MM.1S (cell line): ENCODE results near the gene LEAP2.
"Not testable (repeated sequence)": the region's sequence is repeated elsewhere in the genome, so short reads cannot be mapped to it uniquely, and the experiment has no call there.

Experiments
- DNase-seq: peaks from one replicate; pipeline ENCODE4 v3.0.0-alpha.2; 2015
- H2AFZ ChIP-seq: fragments of 300-600 bp; sonication (generic); 2 replicates; pipeline ENCODE4 v1.6.0; 2016; ENCODE audit warnings: antibody characterized with exemption, low read length
- H3F3A ChIP-seq: fragments of 300-600 bp; sonication (generic); 2 replicates; pipeline ENCODE4 v1.6.1; 2016; ENCODE audit warnings: mild to moderate bottlenecking, antibody characterized with exemption, low read length, moderate library complexity, mixed read lengths; ENCODE audit not compliant: insufficient read depth
- H3K27ac ChIP-seq: fragments of 300-600 bp; sonication (generic); 2 replicates; pipeline ENCODE4 v1.5.1; 2016; ENCODE audit warnings: mild to moderate bottlenecking, low read length
- H3K27me3 ChIP-seq: fragments of 300-600 bp; sonication (generic); replicated peaks from 2 replicates; pipeline ENCODE4 v1.6.0; 2016; ENCODE audit warnings: low read length; ENCODE audit not compliant: insufficient read depth
- H3K36me3 ChIP-seq: fragments of 300-600 bp; sonication (generic); replicated peaks from 2 replicates; pipeline ENCODE4 v1.6.1; 2016; ENCODE audit warnings: mild to moderate bottlenecking, low read length, mixed read lengths; ENCODE audit not compliant: insufficient read depth
- H3K4me1 ChIP-seq: fragments of 300-600 bp; sonication (generic); 2 replicates; pipeline ENCODE4 v1.6.1; 2016; ENCODE audit warnings: low read length, mixed read lengths
- H3K4me2 ChIP-seq: fragments of 300-600 bp; sonication (generic); 2 replicates; pipeline ENCODE4 v1.6.0; 2016; ENCODE audit warnings: low read depth, low read length
- H3K4me3 ChIP-seq: fragments of 300-600 bp; sonication (generic); 2 replicates; pipeline ENCODE4 v1.5.1; 2016; ENCODE audit warnings: low read length, mixed read lengths
- H3K79me2 ChIP-seq: fragments of 300-600 bp; sonication (generic); 2 replicates; pipeline ENCODE4 v1.6.1; 2016; ENCODE audit warnings: mixed run types, low read length, mixed read lengths
- H3K9ac ChIP-seq: fragments of 300-600 bp; sonication (generic); 2 replicates; pipeline ENCODE4 v1.6.1; 2016; ENCODE audit warnings: low read length, mixed read lengths
- H3K9me2 ChIP-seq: fragments of 300-600 bp; sonication (generic); replicated peaks from 2 replicates; pipeline ENCODE4 v1.6.1; 2016; ENCODE audit warnings: mild to moderate bottlenecking, low read length, mixed read lengths; ENCODE audit not compliant: insufficient read depth
- H3K9me3 ChIP-seq: fragments of 300-600 bp; sonication (generic); replicated peaks from 2 replicates; pipeline ENCODE4 v1.6.1; 2016; ENCODE audit warnings: mild to moderate bottlenecking, low read length, mixed read lengths; ENCODE audit not compliant: insufficient read depth
- H4K20me1 ChIP-seq: fragments of 300-600 bp; sonication (generic); 2 replicates; pipeline ENCODE4 v1.6.1; 2016; ENCODE audit warnings: mild to moderate bottlenecking, low read length, moderate library complexity, mixed read lengths; ENCODE audit not compliant: insufficient read depth
- EZH2 ChIP-seq: fragments of 300-600 bp; sonication (generic); optimal IDR thresholded peaks from 2 replicates; pipeline ENCODE3; 2017; ENCODE audit warnings: low read depth, mild to moderate bottlenecking, antibody characterized with exemption, low read length, mixed read lengths
- EZH2phosphoT487 ChIP-seq: fragments of 300-600 bp; sonication (generic); IDR thresholded peaks from 2 replicates; pipeline ENCODE4 v1.6.1; 2018; ENCODE audit warnings: antibody characterized with exemption, low read length
- TF ChIP-seq, protein P1 (sequence below): fragments of 300-600 bp; sonication (generic); IDR thresholded peaks from 2 replicates; pipeline ENCODE4 v1.5.1; 2016; ENCODE audit warnings: antibody characterized with exemption, low read length, mixed read lengths

LEAP2 gene

GRCh38 chr5:132853790-132854189 lies 19.7 kb upstream of the LEAP2 start:
- Histone ChIP-seq H3K9me3 (no peaks in the 10 kb centered on the region), H3K9ac (no peak overlapping the region), H4K20me1 (no peaks in the 10 kb centered on the region), H3K36me3 (no peaks in the 10 kb centered on the region), H3K4me3 (no peak overlapping the region), H3K79me2 (no peaks in the 10 kb centered on the region), H2AFZ (no peak overlapping the region), H3K4me1 (no peaks in the 10 kb centered on the region), H3K4me2 (no peak overlapping the region), H3F3A (no peaks in the 10 kb centered on the region), H3K9me2 (no peaks in the 10 kb centered on the region), H3K27ac (no peak overlapping the region), H3K27me3 (no peaks in the 10 kb centered on the region)
- no peak for TF ChIP-seq EZH2
- no peak for TF ChIP-seq EZH2phosphoT487
- TF ChIP-seq, protein P1, sequence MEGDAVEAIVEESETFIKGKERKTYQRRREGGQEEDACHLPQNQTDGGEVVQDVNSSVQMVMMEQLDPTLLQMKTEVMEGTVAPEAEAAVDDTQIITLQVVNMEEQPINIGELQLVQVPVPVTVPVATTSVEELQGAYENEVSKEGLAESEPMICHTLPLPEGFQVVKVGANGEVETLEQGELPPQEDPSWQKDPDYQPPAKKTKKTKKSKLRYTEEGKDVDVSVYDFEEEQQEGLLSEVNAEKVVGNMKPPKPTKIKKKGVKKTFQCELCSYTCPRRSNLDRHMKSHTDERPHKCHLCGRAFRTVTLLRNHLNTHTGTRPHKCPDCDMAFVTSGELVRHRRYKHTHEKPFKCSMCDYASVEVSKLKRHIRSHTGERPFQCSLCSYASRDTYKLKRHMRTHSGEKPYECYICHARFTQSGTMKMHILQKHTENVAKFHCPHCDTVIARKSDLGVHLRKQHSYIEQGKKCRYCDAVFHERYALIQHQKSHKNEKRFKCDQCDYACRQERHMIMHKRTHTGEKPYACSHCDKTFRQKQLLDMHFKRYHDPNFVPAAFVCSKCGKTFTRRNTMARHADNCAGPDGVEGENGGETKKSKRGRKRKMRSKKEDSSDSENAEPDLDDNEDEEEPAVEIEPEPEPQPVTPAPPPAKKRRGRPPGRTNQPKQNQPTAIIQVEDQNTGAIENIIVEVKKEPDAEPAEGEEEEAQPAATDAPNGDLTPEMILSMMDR: no peak
- DNase-seq: no peak

GRCh38 chr5:132854301-132854700 lies 19.2 kb upstream of the LEAP2 start:
- Histone ChIP-seq H3K79me2 (no peaks in the 10 kb centered on the region), H3K27ac (no peak overlapping the region), H3K27me3 (no peaks in the 10 kb centered on the region), H3K4me2 (no peak overlapping the region), H3F3A (no peaks in the 10 kb centered on the region), H3K9me2 (no peaks in the 10 kb centered on the region), H3K4me3 (no peak overlapping the region), H3K9me3 (no peaks in the 10 kb centered on the region), H3K36me3 (no peaks in the 10 kb centered on the region), H2AFZ (no peak overlapping the region), H4K20me1 (no peaks in the 10 kb centered on the region), H3K9ac (no peak overlapping the region), H3K4me1 (no peaks in the 10 kb centered on the region)
- no peak for TF ChIP-seq EZH2
- TF ChIP-seq EZH2phosphoT487: no peak
- TF ChIP-seq, protein P1: no peak
- DNase-seq: no peak

DNA sequence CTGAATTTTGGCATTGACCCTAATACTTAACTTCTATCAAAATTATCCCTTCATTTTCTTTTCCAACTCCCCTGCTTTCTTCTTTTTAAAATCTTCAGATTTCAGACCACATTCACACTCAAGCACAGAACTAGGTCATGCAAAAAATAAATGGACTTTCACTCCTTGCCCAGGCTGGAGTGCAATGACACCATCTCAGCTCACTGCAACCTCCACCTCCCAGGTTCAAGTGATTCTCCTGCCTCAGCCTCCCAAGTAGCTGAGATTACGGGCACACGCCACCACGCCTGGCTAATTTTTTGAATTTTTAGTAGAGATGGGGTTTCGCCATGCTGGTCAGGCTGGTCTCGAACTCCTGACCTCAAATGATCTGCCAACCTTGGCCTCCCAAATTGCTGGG lies 18.5 kb upstream of the LEAP2 start:
- H3K9ac ChIP-seq, H3K4me1 ChIP-seq, DNase-seq, H3K9me2 ChIP-seq, H2AFZ ChIP-seq, H4K20me1 ChIP-seq, H3K9me3 ChIP-seq, H3K27ac ChIP-seq, H3K4me3 ChIP-seq, H3K36me3 ChIP-seq, H3K4me2 ChIP-seq, H3K27me3 ChIP-seq, H3F3A ChIP-seq, H3K79me2 ChIP-seq: not testable (repeated sequence)

GRCh38 chr5:132856011-132856410 lies 17.5 kb upstream of the LEAP2 start:
- no peaks in the 10 kb centered on the region for H3K9me2 ChIP-seq
- no peak overlapping the region for H3K27ac ChIP-seq
- TF ChIP-seq EZH2phosphoT487: no peak
- no peak for TF ChIP-seq EZH2
- TF ChIP-seq, protein P1: no peak
- DNase-seq: no peak
- no peaks in the 10 kb centered on the region for H3K9me3 ChIP-seq
- H3K4me2 ChIP-seq: no peak overlapping the region
- H3K9ac ChIP-seq: no peak overlapping the region
- H2AFZ ChIP-seq: no peak overlapping the region
- H3K4me3 ChIP-seq: no peak overlapping the region
- H3K27me3 ChIP-seq: no peaks in the 10 kb centered on the region
- no peaks in the 10 kb centered on the region for H3F3A ChIP-seq
- H4K20me1 ChIP-seq: no peaks in the 10 kb centered on the region
- no peaks in the 10 kb centered on the region for H3K4me1 ChIP-seq
- H3K79me2 ChIP-seq: no peaks in the 10 kb centered on the region
- no peaks in the 10 kb centered on the region for H3K36me3 ChIP-seq
